Tongue (tissue), 2 donors: ENCODE results near the gene UQCRC1. TPM values are rescaled to one million over a fixed set of nuclear protein-coding genes. Genes with fewer than 3 reads are reported as not detected.

ENCODE experiments used
- DNase-seq: peaks from one replicate; pipeline ENCODE4 v3.0.0-alpha.2; 2015
- total RNA-seq: library from RNA; depleted of rRNA; stranded (reverse); fragments of >200 nt; gene quantifications from one replicate; pipeline ENCODE4 v1.2.3, GENCODE V29; 2014

The UQCRC1 gene
- total RNA-seq, 1 donor from 2014 or later, result 465 TPM

GRCh38 chr3:48569808-48570450, 39.5 kb downstream of the UQCRC1 start:
- no peak for DNase-seq

GRCh38 chr3:48569400-48569799, 40.0 kb downstream of the UQCRC1 start:
- DNase-seq, result no peak

GRCh38 chr3:48568476-48568875, 41.0 kb downstream of the UQCRC1 start:
- no peak for DNase-seq

- DNase-seq, result no peak
These were observed 41.9 kb downstream of the UQCRC1 start for GRCh38 chr3:48567500-48567899.

- DNase-seq, result no peak
These were observed 42.4 kb downstream of the UQCRC1 start for GRCh38 chr3:48567090-48567489.

- DNase-seq, result no peak
These were observed 43.1 kb downstream of the UQCRC1 start for GRCh38 chr3:48566401-48566760.

- no peak for DNase-seq
These were observed 43.6 kb downstream of the UQCRC1 start for GRCh38 chr3:48565591-48566400.

- DNase-seq, result no peak
These were observed 44.3 kb downstream of the UQCRC1 start for GRCh38 chr3:48565186-48565585.

GRCh38 chr3:48564667-48565066, 44.8 kb downstream of the UQCRC1 start:
- DNase-seq, result no peak

- no peak for DNase-seq
These were observed 45.4 kb downstream of the UQCRC1 start for GRCh38 chr3:48564022-48564421.

- DNase-seq, result no peak
These were observed 46.0 kb downstream of the UQCRC1 start, which contains the start of gene UCN2 for GRCh38 chr3:48563382-48563918. TSS of gene UCN2 (minus strand) at chr3:48563781. CDS start at chr3:48563124, 657 bp downstream.

GRCh38 chr3:48562367-48563095, 46.9 kb downstream of the UQCRC1 start:
- DNase-seq, result no peak

GRCh38 chr3:48561045-48561736, 48.3 kb downstream of the UQCRC1 start:
- DNase-seq, result peak; percentile 68

GRCh38 chr3:48560648-48561018, 48.8 kb downstream of the UQCRC1 start:
- peak; percentile 68 for DNase-seq

- no peak for DNase-seq
These were observed 50.8 kb downstream of the UQCRC1 start for GRCh38 chr3:48558493-48559134.

GRCh38 chr3:48556796-48557626, 52.4 kb downstream of the UQCRC1 start, which contains the start of gene PFKFB4:
TSS of gene PFKFB4 (minus strand) at chr3:48556803. CDS start at chr3:48556777, 26 bp downstream.
- DNase-seq, result peak; percentile 100

- no peak for DNase-seq
These were observed 53.3 kb downstream of the UQCRC1 start for GRCh38 chr3:48555949-48556795.

GRCh38 chr3:48555231-48555948, 54.1 kb downstream of the UQCRC1 start:
- no peak for DNase-seq
